HG03439 (cell line): ENCODE data around the gene DOCK9.

Experiments
- ATAC-seq: cut with Tn5 transposase; IDR thresholded peaks from one replicate; pipeline ENCODE4 v1.9.1; 2021; ENCODE audit warnings: mild to moderate bottlenecking, moderate library complexity; ENCODE audit not compliant: unreplicated experiment

DOCK9 gene

DNA sequence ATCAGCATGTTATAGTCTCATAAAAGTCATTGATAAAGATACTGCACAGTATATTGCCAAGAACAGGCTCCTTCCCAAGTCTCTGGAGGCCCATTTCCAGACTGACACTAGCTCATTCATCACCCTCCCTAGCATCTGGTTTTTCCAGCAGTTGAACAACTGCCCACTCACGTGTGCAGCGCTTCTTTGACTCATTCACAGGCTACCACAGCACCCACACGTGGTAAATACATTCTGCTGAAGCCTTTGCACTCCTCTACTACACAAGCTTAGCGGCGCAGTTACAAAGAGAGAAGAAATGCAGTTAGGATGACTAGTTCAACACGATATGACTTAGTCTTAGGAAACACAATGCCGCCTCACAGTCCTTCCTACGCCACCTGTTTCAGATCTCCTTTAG is 87.7 kb downstream of the DOCK9 start:
- ATAC-seq: no peak

GRCh38 chr13:98889419-98890085 is 88.3 kb downstream of the DOCK9 start:
- no peak for ATAC-seq

GRCh38 chr13:98888890-98889279 is 89.0 kb downstream of the DOCK9 start:
- ATAC-seq: no peak

DNA sequence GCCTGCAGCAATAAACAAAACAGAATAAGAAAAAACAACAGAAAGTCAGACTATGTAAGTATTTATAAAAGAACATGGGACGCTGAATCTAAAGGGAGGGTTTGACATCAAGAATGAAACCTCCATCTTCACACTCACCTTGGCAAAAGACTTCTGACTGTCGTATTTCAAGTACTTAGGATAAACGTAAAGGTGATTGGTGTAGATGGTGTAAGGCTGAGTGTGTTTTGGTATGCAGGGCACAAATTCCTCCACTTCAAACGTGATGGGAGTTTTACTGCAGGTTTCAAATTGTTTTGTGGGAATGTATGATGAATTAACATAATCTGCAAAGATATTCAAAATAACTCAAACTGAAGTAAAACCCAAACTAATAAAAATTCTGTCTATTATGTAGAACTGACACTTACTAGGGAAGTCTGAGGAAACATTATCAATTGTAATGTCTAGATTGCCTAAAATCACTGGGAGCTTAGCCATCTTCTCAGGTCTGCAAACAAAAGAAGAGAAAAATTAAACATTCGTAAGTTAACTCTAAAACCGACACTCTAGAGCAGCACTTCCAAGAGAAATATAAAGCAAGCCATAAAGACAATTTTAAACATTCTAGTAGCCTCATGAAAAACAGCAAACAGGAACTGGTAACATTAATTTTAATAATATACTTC is 89.5 kb downstream of the DOCK9 start:
- ATAC-seq: no peak

DNA sequence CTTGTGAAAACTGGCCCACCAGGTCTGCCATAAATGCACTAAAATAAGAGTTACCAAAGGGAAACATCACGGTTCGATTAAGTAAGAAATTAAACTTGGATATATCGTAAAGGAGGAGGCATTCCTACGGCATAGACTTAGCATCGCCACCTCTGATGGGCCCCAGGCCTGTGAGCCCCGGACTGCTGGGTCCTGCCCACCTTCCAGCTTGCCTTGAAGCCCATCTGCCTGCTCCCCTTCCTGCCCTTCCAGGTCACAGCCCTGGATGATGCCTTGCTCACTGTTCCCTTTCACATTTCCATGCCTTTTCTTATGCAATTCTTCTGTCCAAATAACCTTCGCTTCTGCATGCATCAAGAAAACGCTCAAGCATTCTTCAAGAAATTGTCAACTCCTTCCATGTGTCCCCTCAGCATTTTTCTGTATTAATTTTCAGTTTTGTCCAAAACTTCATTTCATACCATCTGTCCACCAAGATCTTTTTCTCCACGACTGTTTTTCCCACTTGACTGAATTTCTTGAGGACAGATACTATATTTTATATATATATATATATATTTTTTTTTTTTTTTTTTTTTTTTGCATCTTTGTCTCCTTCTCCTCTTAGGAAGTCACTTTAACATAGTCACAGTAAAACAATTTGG is 91.2 kb downstream of the DOCK9 start:
- no peak for ATAC-seq

- no peak for ATAC-seq
Measured at GRCh38 chr13:98885600-98885999, 92.3 kb downstream of the DOCK9 start.

DNA sequence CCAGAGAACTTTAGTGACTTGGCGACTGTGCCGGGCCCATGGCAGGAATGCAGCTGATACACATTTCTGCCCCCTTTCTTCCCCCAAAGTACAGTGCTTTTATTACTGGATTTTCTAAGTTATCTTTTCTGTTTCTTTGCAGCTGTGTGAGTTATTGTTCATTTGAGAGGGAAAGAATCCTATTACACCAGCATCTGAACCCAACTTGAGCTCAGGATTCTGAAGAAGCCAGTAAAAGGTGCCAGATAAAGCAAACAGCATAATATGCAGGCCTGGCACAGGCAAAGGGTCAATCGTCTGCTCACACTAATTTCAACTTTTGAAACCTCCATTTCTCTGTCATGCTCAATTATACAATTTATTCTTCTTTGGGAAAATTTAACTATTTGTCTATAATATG is 93.9 kb downstream of the DOCK9 start:
- no peak for ATAC-seq

DNA sequence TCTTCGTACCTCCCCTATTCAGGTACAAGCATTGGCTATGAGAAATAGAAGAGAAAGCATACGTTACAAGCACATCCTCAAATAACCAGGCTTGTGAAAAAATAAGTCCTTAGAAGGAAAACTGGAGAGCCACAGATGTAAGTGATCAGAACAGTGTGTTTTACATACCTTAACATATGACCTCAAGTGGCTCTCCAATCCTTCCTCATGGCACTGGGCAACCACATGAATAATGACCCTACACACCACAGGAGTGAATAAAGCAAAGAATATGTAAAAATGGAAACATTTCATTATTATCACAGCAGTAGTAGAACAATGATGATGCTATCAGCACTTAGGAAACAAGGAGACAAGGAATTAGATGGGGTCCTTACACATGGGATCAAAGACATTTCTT is 96.5 kb downstream of the DOCK9 start:
- ATAC-seq: no peak

- ATAC-seq: no peak
Measured at GRCh38 chr13:98880677-98881076, 97.2 kb downstream of the DOCK9 start.

- ATAC-seq: no peak
Measured at GRCh38 chr13:98879957-98880356, 97.9 kb downstream of the DOCK9 start.

GRCh38 chr13:98879127-98879520 is 98.7 kb downstream of the DOCK9 start:
- ATAC-seq: no peak

GRCh38 chr13:98878486-98879126 is 99.3 kb downstream of the DOCK9 start:
- no peak for ATAC-seq

- no peak for ATAC-seq
Measured at GRCh38 chr13:98877936-98878335, 99.9 kb downstream of the DOCK9 start.

DNA sequence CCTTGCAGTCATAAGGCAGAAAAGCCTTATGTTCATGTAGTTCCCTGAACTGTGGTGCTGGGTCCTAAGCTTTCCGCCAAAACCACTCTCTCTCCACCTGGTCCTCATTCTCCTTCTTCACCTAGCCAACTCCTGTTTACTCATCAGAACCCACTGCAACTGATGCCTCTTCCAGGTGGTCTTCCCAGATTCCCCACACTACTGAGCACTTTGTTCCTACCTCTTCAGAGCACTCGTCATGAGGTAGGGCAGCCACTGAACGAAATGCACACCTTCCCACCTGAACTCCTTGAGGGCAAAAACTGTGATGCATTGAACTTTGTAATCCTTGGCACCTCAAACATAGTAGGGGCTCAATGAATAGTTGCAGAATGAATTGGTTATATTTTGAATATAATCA is 100.4 kb downstream of the DOCK9 start:
- ATAC-seq: no peak

GRCh38 chr13:98875146-98875729 is 102.6 kb downstream of the DOCK9 start:
- peak; percentile 89 for ATAC-seq

DNA sequence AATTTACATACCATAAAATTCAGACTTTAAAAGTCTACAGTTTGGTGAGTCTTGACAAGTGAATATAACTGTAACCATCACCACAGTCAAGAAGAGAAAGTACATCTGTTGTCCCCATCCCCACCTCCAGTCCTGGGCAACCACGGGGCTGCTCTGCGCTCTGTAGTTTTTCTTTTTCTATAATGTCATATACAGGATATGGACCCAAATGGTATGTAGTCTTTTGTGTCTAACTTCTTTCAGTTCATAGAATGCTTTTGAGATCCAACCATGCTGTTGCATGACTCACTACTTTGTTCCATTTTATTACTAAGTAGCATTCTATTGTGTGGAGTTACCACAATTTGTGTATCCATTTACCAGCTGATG is 103.9 kb downstream of the DOCK9 start:
- ATAC-seq: no peak

DNA sequence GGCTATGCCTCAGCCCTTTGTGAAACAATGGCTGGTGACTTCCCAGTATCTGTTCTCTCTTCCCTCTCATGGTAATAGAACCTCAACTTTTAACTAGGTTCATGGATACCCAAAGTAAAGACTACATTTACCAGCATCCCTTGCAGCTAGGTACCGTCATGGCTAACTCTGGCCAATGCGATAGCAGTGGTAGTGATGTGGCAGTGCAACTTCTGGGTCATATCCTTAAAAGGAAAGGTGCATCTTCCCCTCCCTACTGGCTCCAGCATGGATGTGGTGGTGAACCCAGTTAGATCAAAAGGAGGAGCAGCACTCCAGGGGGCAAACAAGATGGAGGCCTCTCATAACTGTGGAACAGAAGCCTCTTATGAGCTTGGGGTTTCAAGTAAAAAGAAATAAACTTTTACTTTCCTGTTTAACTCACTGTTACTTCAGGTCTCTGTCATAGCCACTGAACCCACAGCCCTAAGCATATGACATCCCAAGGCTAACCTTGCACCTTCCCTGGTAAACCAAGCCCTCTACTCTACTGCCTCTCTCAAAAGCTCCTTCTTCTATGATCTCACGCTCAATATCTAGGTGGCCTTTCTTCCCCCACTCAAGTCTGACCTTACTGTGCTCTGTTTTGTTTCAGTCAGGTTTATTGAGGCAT is 104.4 kb downstream of the DOCK9 start:
- no peak for ATAC-seq

GRCh38 chr13:98871727-98872126 is 106.1 kb downstream of the DOCK9 start:
- ATAC-seq: no peak

GRCh38 chr13:98869408-98870090 is 108.3 kb downstream of the DOCK9 start:
- no peak for ATAC-seq

DNA sequence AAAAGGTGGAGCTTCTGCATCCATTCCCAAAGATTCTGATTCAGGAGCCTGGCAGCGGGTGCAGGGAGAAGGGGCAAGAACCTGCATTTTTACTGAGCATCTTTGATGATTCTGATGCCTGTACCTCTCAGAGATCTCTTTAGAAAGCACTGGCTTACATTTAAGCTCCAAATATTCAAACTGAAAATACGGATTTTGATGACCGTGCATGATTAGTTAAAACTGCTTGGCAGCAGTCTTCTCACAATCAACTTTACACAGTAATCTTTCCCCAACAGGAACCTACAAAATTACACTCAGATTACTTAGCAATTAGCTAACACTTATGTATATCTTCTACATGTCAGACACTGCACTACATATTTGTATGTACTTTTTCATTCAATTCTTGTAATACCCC is 108.9 kb downstream of the DOCK9 start:
- no peak for ATAC-seq
